PC-3 (cell line): ENCODE measurements around the gene ZNF436. TPM values are rescaled to one million over a fixed set of nuclear protein-coding genes. Genes with fewer than 3 reads are reported as not detected.

Experiments used
- ATAC-seq: fragments of 200-7000 bp; cut with Tn5 transposase; 2 replicates; pipeline ENCODE4 v1.9.1; 2020; ENCODE audit warnings: mild to moderate bottlenecking, moderate library complexity
- BruUV-seq: library from RNA; stranded (reverse); fragments of 400-500 nt; replicated peaks from 2 replicates; lab custom pipeline; 2021; lab: Mats Ljungman, UMichigan
- CTCF ChIA-PET: fragments of 300-600 bp; sonication (Branson Sonifier 250); formaldehyde crosslinking; loops from one replicate; lab custom pipeline; 2022; ENCODE audit warnings: antibody characterized with exemption; lab: Charles Lee
- POLR2A ChIA-PET: fragments of 300-600 bp; sonication (Branson Sonifier 250); formaldehyde crosslinking; loops from one replicate; lab custom pipeline; 2022; ENCODE audit warnings: antibody characterized with exemption; ENCODE audit not compliant: unreplicated experiment; lab: Charles Lee
- DNase-seq: peaks from one replicate; pipeline ENCODE4 v3.0.0-alpha.2; 2015
- H2AFZ ChIP-seq: fragments of 300-600 bp; sonication (generic); 2 replicates; pipeline ENCODE4 v1.6.0; 2016; ENCODE audit warnings: antibody characterized with exemption, low read length
- H3F3A ChIP-seq: fragments of 300-600 bp; sonication (generic); one replicate; pipeline ENCODE4 v1.6.0; 2017; ENCODE audit warnings: antibody characterized with exemption, low read length, control low read depth, mild to moderate bottlenecking; ENCODE audit not compliant: unreplicated experiment
- H3K27ac ChIP-seq: fragments of 300-600 bp; sonication (generic); 2 replicates; pipeline ENCODE4 v1.5.1; 2016; ENCODE audit warnings: mild to moderate bottlenecking, low read length
- H3K27me3 ChIP-seq: fragments of 300-600 bp; sonication (generic); 2 replicates; pipeline ENCODE4 v1.6.1; 2016; ENCODE audit warnings: low read length, mixed read lengths
- H3K36me3 ChIP-seq: fragments of 300-600 bp; sonication (generic); 2 replicates; pipeline ENCODE4 v1.6.1; 2016; ENCODE audit warnings: low read depth, mixed run types, low read length, mixed read lengths
- H3K4me1 ChIP-seq: fragments of 300-600 bp; sonication (generic); 2 replicates; pipeline ENCODE4 v1.5.1; 2016; ENCODE audit warnings: low read length; ENCODE audit not compliant: insufficient read depth
- H3K4me2 ChIP-seq: fragments of 300-600 bp; sonication (generic); 2 replicates; pipeline ENCODE4 v1.6.0; 2016; ENCODE audit warnings: low read length
- H3K4me3 ChIP-seq: fragments of 300-600 bp; sonication (generic); 2 replicates; pipeline ENCODE4 v1.5.1; 2016; ENCODE audit warnings: mild to moderate bottlenecking, low read length, mixed read lengths
- H3K79me2 ChIP-seq: fragments of 300-600 bp; sonication (generic); 2 replicates; pipeline ENCODE4 v1.6.1; 2017; ENCODE audit warnings: low read length, mixed read lengths
- H3K9ac ChIP-seq: fragments of 300-600 bp; sonication (generic); 2 replicates; pipeline ENCODE4 v1.6.0; 2016; ENCODE audit warnings: mild to moderate bottlenecking, low read length
- H3K9me2 ChIP-seq: fragments of 300-600 bp; sonication (generic); replicated peaks from 2 replicates; pipeline ENCODE4 v1.6.1; 2016; ENCODE audit warnings: mixed run types, low read length, mixed read lengths
- H3K9me3 ChIP-seq: fragments of 300-600 bp; sonication (generic); 2 replicates; pipeline ENCODE4 v1.6.1; 2016; ENCODE audit warnings: low read length, mixed read lengths
- H4K20me1 ChIP-seq: fragments of 300-600 bp; sonication (generic); 2 replicates; pipeline ENCODE4 v1.6.1; 2016; ENCODE audit warnings: low read length, mixed read lengths
- EZH2 ChIP-seq: fragments of 300-600 bp; sonication (generic); IDR thresholded peaks from one replicate; pipeline ENCODE4 v1.6.1; 2017; ENCODE audit warnings: antibody characterized with exemption, mild to moderate bottlenecking, low read length; ENCODE audit not compliant: unreplicated experiment
- EZH2phosphoT487 ChIP-seq: fragments of 300-600 bp; sonication (generic); IDR thresholded peaks from 2 replicates; pipeline ENCODE4 v1.6.1; 2018; ENCODE audit warnings: mild to moderate bottlenecking, antibody characterized with exemption, low read length, borderline replicate concordance
- intact Hi-C: fragments of 100-400 bp; cut with micrococcal nuclease; formaldehyde crosslinking; loops from 2 replicates; pipeline ENCODE4 v1.9.0; 2023
- total RNA-seq: library from RNA; depleted of rRNA; stranded (reverse); fragments of >200 nt; gene quantifications from 2 replicates; pipeline ENCODE4 v1.2.3, GENCODE V29; 2014
- TF ChIP-seq, protein P1 (sequence below): fragments of 300-600 bp; sonication (generic); conservative IDR thresholded peaks from 2 replicates; pipeline ENCODE4 v1.5.1; 2017; ENCODE audit warnings: antibody characterized with exemption, low read depth, mild to moderate bottlenecking, low read length

The ZNF436 gene
- total RNA-seq, 1 experiment from 2014 or later = 10.5 TPM

DNA sequence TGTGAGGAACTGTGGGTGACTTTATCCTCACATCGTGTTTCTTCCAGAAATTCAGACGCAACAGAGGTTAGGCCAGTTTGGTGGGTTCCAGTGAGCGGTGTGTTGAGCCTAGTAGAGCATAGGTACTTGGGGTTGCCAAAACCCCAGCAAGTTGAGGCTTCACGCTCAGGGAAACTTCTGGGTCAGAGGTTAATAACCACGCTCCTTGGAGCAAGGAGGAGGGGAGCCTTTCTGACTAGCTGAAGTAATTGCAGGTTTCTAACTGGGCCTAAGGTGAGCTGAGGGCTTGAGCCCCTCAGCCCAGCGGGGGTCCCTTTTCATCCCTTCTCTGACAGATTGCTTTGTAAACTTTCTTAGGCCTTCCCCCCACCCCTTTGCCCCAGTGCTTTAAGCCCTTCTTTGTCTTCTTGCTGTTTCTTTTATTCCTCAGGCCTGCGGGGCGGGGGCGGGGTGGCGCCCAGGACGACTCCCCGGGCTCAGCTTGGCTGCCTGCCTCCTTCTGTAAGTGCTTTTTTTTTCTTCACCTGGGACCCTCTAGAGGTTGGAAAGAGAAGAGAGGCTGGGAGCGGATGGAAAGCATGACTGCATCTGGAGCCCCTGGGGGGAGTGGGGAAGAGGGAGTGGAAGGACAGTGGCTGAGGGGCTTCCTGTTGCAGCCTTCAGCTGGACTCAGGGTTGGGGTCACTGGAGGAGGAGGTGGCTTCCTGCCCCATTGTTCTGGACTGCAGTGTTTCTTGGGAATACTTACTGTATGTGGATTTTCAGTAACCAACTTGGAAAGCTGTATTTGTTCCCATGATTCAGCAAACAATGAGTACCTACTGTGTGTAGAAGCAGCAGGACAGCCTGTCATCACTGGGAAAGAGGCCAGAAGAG lies 1.3 kb upstream of the ZNF436 start:
- CTCF ChIA-PET = no interaction called here
- Histone ChIP-seq H3K9ac (peak overlapping the region; percentile 37), H3K79me2 (peaks cover 48% of the 10 kb centered on the region), H3K4me3 (peak overlapping the region; percentile 93; the same call in 1 of the 2 replicates), H3K9me2 (no peaks in the 10 kb centered on the region), H3K36me3 (peaks cover 5% of the 10 kb centered on the region), H2AFZ (no peak overlapping the region), H3K27ac (peak overlapping the region; percentile 16), H3F3A (no peaks in the 10 kb centered on the region), H3K4me1 (peaks cover 25% of the 10 kb centered on the region), H3K4me2 (peak overlapping the region; percentile 100), H3K27me3 (no peaks in the 10 kb centered on the region), H3K9me3 (no peaks in the 10 kb centered on the region), H4K20me1 (no peaks in the 10 kb centered on the region)
- DNase-seq = peak; percentile 68
- ATAC-seq = no peak
- TF ChIP-seq, protein P1, sequence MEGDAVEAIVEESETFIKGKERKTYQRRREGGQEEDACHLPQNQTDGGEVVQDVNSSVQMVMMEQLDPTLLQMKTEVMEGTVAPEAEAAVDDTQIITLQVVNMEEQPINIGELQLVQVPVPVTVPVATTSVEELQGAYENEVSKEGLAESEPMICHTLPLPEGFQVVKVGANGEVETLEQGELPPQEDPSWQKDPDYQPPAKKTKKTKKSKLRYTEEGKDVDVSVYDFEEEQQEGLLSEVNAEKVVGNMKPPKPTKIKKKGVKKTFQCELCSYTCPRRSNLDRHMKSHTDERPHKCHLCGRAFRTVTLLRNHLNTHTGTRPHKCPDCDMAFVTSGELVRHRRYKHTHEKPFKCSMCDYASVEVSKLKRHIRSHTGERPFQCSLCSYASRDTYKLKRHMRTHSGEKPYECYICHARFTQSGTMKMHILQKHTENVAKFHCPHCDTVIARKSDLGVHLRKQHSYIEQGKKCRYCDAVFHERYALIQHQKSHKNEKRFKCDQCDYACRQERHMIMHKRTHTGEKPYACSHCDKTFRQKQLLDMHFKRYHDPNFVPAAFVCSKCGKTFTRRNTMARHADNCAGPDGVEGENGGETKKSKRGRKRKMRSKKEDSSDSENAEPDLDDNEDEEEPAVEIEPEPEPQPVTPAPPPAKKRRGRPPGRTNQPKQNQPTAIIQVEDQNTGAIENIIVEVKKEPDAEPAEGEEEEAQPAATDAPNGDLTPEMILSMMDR = no peak
- no peak for TF ChIP-seq EZH2phosphoT487
- no peak for TF ChIP-seq EZH2
- POLR2A ChIA-PET = no interaction called here
- intact Hi-C loops = no loop called here
- BruUV-seq = no TSS peak

DNA sequence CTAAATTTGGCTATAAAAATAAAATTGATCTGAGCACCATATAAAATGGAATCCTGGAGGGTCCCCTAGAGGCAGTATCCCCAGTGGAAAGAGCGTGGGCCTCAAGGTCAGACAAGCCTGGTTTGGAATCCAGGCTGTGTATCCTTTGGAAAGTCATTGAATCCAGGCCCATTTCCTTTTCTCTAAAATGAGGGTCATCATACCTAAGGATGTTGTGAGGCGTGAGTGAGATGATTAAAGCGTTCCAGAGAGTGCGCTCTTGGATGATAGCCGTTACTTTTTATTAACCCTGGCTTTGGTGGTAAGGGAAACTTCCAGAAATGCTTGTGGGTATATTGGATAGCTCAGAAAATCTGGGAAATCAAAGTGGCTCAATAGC lies 683 bp upstream of the ZNF436 start:
- POLR2A ChIA-PET = no interaction called here
- no peak overlapping the region for H2AFZ ChIP-seq
- peaks cover 50% of the 10 kb centered on the region for H3K79me2 ChIP-seq

More for the DNA sequence above, 683 bp upstream of the ZNF436 start:
- intact Hi-C loops = no loop called here
- DNase-seq (no peak), ATAC-seq (no peak)
- H3K9ac ChIP-seq = peak overlapping the region; percentile 94
- no peaks in the 10 kb centered on the region for H3K9me2 ChIP-seq
- CTCF ChIA-PET = interaction anchor here (0.7 kb wide), 1 partner anchor 26 kb away, joined by 9 read pairs; the partner anchor contains the start of gene HNRNPR
- no peaks in the 10 kb centered on the region for H3K9me3 ChIP-seq
- TF ChIP-seq EZH2 (no peak), EZH2phosphoT487 (no peak)
- TF ChIP-seq, protein P1 = no peak
- no peaks in the 10 kb centered on the region for H3K27me3 ChIP-seq
- no peaks in the 10 kb centered on the region for H3F3A ChIP-seq
- peaks cover 8% of the 10 kb centered on the region for H3K36me3 ChIP-seq
- H3K4me1 ChIP-seq = peaks cover 26% of the 10 kb centered on the region
- BruUV-seq = no TSS peak
- peak overlapping the region; percentile 16 for H3K27ac ChIP-seq
- H4K20me1 ChIP-seq = no peaks in the 10 kb centered on the region
- peak overlapping the region; percentile 100 for H3K4me2 ChIP-seq
- H3K4me3 ChIP-seq = peak overlapping the region; percentile 93
